H1 (cell line): ENCODE results near the gene ZNF546.

Source experiments
- CREB1 ChIP-seq: IDR thresholded peaks from 2 replicates; pipeline ENCODE4 v1.6.1; 2012; ENCODE audit warnings: inconsistent platforms
- EZH2 ChIP-seq: fragments of 200-600 bp; sonication (generic); IDR thresholded peaks from 2 replicates; pipeline ENCODE4 v1.7.1; 2012; ENCODE audit warnings: low read depth, mild to moderate bottlenecking, moderate library complexity, low read length, inconsistent platforms; ENCODE audit not compliant: severe bottlenecking
- JUND ChIP-seq: IDR thresholded peaks from 2 replicates; pipeline ENCODE4 v1.6.1; 2011; ENCODE audit warnings: mild to moderate bottlenecking, improper control_type of control experiment, low read length
- POLR2A ChIP-seq, 2 experiments: IDR thresholded peaks; 1 replicate in 1 of 2; 2 replicates in 1 of 2; pipeline ENCODE4 v1.6.1; 2011; ENCODE audit warnings: low read depth in 2 of 2, low read length in 2 of 2, mild to moderate bottlenecking in 2 of 2; ENCODE audit errors: control extremely low read depth in 1 of 2
- POLR2AphosphoS5 ChIP-seq: IDR thresholded peaks from 2 replicates; pipeline ENCODE4 v1.6.1; 2011; ENCODE audit warnings: low read depth, low read length
- RBBP5 ChIP-seq: IDR thresholded peaks from 2 replicates; pipeline ENCODE4 v1.7.1; 2012; ENCODE audit warnings: low read depth, mild to moderate bottlenecking, inconsistent platforms, low read length, moderate library complexity, borderline replicate concordance
- YY1 ChIP-seq: IDR thresholded peaks from 2 replicates; pipeline ENCODE4 v1.6.1; 2011; ENCODE audit warnings: low read depth, mild to moderate bottlenecking, low read length
- TF ChIP-seq, protein P1 (sequence below), 3 experiments: IDR thresholded peaks; 1 replicate in 2 of 3; 2 replicates in 1 of 3; pipeline versions ENCODE4 v1.5.1 to v1.6.1; 2011; ENCODE audit warnings: low read length in 3 of 3, mild to moderate bottlenecking in 3 of 3, inconsistent platforms in 2 of 3, low read depth in 1 of 3, moderate library complexity in 1 of 3; ENCODE audit not compliant: insufficient read depth in 1 of 3; ENCODE audit errors: control extremely low read depth in 1 of 3
- TF ChIP-seq, protein P2 (sequence below): IDR thresholded peaks from 2 replicates; pipeline ENCODE4 v1.6.1; 2011; ENCODE audit warnings: low read length, improper control_type of control experiment

- TF ChIP-seq, protein P1, sequence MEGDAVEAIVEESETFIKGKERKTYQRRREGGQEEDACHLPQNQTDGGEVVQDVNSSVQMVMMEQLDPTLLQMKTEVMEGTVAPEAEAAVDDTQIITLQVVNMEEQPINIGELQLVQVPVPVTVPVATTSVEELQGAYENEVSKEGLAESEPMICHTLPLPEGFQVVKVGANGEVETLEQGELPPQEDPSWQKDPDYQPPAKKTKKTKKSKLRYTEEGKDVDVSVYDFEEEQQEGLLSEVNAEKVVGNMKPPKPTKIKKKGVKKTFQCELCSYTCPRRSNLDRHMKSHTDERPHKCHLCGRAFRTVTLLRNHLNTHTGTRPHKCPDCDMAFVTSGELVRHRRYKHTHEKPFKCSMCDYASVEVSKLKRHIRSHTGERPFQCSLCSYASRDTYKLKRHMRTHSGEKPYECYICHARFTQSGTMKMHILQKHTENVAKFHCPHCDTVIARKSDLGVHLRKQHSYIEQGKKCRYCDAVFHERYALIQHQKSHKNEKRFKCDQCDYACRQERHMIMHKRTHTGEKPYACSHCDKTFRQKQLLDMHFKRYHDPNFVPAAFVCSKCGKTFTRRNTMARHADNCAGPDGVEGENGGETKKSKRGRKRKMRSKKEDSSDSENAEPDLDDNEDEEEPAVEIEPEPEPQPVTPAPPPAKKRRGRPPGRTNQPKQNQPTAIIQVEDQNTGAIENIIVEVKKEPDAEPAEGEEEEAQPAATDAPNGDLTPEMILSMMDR (IDR thresholded peaks at IDR 0.05; ENCODE audit: control extremely low read depth in 1 of 3, insufficient read depth in 1 of 3, low read depth in 1 of 3, low read length in 3 of 3): no peak
- TF ChIP-seq POLR2A (IDR thresholded peaks at IDR 0.05; ENCODE audit: control extremely low read depth in 1 of 2, low read depth in 2 of 2, low read length in 2 of 2) (no peak), YY1 (no peak), CREB1 (no peak), RBBP5 (no peak), POLR2AphosphoS5 (no peak), EZH2 (no peak), JUND (no peak)
- TF ChIP-seq, protein P2, sequence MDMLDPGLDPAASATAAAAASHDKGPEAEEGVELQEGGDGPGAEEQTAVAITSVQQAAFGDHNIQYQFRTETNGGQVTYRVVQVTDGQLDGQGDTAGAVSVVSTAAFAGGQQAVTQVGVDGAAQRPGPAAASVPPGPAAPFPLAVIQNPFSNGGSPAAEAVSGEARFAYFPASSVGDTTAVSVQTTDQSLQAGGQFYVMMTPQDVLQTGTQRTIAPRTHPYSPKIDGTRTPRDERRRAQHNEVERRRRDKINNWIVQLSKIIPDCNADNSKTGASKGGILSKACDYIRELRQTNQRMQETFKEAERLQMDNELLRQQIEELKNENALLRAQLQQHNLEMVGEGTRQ: no peak
Observed at GRCh38 chr19:40054632-40055031, 57.8 kb downstream of the ZNF546 start.
